NCI-H510A treated with DMSO at 0.1 percent for 48 hours (cell line): ENCODE results near the gene MT1M.
"Not testable (repeated sequence)": the region's sequence is repeated elsewhere in the genome, so short reads cannot be mapped to it uniquely, and the experiment has no call there.

Experiments used
- DNase-seq: peaks from one replicate; lab custom pipeline; 2025; lab: John Stamatoyannopoulos, UW

Gene MT1M

DNA sequence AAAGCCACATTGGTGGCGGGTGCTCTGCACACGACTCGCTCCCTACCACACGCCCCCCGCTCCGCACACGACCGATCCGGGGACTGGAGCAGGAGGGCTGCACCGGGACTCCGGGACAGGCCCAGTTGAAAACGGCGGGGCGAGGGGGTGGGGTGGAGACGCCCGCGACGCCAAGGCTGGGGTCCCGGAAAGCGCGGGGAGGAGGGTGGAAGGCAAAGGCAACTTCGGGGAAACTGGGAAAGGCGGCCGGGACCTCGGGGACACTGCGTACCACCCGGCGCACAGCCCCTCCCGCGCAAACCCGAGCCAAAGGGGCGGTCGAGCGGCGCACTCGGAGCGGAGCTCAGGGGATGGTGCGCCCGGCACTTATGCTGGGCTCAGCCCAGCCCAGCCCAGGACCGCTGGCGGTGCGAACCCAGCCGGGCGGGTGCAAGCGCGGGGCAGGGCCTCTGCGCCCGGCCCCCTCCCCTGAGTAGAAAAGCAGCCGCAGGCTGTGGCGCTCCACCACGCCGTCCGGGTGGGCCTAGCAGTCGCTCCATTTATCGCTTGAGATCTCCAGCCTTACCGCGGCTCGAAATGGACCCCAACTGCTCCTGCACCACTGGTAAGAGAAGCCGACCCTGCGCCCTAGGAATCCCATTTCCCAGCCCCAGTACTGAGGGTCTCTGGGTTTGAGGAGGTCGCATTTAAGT, at the start of gene MT1M:
MT1M (plus strand) TSS at position 504 of the 692 bp plus-strand sequence; CDS start at position 577, 73 bp downstream.
- peak; percentile 24 for DNase-seq

DNA sequence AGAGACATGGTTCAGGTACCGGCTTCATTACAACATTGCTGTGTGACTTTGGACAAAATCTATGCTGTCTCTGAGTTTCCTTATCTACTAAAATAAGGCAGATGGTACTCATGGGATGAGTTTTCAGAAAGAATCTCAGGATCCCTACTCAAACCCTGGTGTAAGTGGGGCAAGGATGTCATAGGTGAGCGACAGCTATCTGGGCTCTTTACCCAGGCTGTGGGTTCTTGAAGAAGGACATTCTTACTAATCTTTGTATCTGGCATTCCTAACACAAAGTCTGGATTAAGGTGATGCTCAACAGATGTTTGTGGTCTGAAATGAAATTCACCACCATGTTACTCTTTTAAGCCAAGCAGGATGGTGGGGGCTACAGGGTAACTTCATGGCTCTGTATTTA, 49.5 kb upstream of the MT1M start:
- not testable (repeated sequence) for DNase-seq

- DNase-seq, result no peak
These were observed 48.9 kb upstream of the MT1M start for GRCh38 chr16:56583351-56584168.

- no peak for DNase-seq
These were observed 48.2 kb upstream of the MT1M start for GRCh38 chr16:56584276-56584675.

GRCh38 chr16:56588781-56589140, 43.7 kb upstream of the MT1M start:
- no peak for DNase-seq

DNA sequence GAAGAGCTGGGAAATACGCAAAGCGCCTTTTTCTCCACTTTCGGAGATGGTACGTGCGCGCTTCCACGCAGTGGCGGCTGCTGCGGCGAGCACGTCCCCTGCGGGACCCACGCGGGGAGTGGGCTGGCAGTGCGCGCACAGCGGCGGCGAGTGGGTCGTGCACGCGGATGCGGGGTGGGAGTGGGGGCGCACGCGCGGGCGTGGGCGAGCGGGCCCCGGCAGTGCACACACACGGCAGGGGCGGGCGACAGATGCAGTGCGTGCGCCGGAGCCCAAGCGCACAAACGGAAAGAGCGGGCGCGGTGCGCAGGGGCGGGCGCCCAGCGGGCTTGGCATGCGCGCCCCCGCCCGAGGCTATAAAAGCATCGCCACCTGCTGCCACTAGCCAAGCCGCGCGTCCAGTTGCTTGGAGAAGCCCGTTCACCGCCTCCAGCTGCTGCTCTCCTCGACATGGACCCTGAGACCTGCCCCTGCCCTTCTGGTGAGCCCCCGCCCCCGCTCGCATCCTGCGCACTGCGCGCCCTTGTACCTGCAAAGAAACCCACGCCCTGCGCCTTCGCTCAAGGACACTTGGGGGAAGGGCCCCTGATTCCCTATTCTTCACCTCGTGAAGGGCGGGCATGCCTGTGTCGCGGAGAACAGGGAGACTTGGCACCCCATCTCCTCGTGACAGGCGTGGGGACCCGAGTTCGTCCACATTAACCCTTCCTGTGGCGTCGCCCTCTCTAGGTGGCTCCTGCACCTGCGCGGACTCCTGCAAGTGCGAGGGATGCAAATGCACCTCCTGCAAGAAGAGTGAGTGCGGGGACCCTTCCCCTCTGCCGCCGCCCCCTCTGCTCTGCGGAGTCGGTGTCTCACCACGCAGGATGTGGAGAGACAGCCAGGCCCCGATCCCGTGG, 43.1 kb upstream of the MT1M start, which contains the start of gene MT3:
MT3 (plus strand) TSS at position 388 of the 899 bp plus-strand sequence; CDS start at position 451, 63 bp downstream.
- DNase-seq, result peak; percentile 57

DNA sequence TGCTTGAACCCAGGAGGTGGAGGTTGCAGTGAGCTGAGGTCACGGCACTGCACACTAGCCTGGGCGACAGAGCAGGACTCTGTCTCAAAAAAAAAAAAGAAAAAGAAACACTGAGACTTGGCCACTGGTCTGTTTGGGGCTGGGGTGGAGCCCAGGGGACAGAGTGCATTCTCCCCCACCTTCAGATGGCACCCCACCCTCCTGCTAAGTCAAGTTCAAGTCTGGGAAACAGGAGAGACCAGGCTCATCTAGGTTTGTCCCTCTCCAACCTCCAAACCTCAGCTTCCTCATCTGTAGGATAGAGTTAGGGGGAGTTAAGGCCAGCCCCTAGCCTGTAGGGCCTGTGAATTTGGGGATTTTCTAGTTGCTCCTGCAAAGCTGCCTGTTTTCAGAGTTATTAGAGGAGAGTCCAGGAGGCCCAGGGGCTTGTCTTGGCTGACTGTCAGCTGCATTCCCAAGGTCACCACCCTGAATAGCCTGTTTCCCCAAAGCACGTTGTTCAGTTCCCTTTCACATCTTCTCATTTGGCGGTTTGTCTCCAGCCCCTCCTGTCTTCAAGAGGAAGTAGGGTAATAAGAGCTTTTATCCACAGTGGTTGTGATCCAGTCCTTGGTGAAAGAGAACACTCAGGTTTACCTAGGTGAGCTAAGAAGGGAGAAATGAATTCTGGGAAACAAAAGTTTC, 40.9 kb upstream of the MT1M start:
- DNase-seq, result no peak

DNA sequence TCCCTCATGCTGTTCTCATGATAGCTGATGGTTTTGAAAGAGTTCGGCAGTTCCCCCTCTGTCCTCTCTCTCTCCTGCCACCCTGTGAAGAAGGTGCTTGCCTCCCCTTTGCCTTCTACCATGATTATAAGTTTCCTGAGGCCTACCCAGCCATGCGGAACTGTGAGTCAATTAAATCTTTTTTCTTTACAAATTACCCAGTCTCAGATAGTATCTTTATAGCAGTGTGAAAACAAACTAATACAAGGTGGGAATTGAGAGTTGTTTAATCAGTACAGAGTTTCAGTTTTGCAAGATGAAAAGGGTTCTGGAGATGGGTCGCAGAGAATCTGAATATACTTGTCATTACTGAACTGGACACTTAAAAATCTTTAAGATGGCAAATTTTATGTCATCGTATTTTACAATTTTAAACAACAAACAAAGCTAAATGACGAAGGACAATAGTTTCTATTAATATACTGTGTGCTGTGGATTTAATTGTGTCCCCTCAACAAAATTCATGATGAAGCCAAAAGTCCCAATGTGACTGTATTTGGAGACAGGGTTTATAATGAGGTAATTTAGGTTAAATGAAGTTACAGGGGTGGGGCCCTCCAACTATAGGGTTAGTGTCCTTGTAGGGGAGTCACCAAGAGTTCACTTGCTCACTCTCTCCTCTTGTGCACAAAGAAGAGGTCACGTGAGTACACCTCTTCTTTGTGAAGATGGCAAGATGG, 38.7 kb upstream of the MT1M start:
- DNase-seq, result no peak

GRCh38 chr16:56594292-56594619, 38.2 kb upstream of the MT1M start:
- DNase-seq, result no peak

GRCh38 chr16:56600398-56600999, 32.0 kb upstream of the MT1M start:
- peak; percentile 24 for DNase-seq

- no peak for DNase-seq
These were observed 31.1 kb upstream of the MT1M start for GRCh38 chr16:56601325-56601724.

- peak; percentile 43 for DNase-seq
These were observed 28.9 kb upstream of the MT1M start for GRCh38 chr16:56603589-56603988.

DNA sequence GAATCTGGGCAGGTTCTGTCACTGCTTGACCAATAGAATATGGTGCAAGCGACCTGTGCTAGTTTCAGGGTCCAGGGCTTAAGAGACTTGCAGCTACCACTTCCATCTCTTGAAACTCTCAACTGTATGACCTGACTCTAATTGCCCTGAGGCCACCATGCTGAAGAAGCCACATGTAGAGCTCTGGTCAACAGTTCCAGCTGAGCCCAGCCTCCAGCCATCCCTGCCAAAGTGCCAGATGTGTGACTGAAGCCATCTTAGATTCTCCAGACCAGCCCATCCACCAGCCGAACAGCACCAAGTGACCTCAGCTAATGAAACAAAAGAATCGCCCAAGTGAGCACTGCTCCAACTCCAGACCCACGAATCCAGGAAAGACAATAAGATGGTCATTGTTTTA, 27.5 kb upstream of the MT1M start:
- no peak for DNase-seq

- DNase-seq, result no peak
These were observed 27.0 kb upstream of the MT1M start for GRCh38 chr16:56605475-56605874.

GRCh38 chr16:56606071-56606475, 26.4 kb upstream of the MT1M start:
- DNase-seq, result no peak

DNA sequence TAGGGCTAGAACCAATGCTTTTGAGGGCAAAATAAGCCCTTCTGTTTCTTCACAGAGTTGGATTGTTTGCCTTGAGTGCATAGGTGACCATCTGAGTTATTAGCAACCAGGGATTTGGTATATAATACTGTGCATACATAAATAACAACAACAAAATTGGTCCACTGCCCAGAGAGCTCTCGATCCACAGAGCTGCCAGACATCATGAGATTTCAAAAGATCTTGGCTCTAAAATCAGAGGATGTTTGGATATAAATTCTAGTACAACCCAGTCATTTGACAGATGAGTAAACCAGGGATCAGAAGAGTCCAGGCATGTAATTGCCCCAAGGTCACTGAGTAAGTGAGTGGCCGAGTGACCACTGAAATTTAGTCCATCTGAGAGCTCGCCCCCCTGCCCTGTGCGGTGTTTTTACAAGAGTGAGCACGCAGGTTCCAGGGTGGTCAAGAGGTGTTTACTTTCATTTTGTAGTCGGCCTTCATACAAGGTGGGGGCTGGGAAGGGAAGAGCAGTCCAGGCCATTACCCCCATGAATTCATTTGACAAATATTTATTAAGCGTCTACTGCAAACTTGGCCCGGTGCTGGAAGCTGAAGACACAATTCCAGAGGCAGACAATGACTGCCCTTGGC, 25.9 kb upstream of the MT1M start:
- no peak for DNase-seq

DNA sequence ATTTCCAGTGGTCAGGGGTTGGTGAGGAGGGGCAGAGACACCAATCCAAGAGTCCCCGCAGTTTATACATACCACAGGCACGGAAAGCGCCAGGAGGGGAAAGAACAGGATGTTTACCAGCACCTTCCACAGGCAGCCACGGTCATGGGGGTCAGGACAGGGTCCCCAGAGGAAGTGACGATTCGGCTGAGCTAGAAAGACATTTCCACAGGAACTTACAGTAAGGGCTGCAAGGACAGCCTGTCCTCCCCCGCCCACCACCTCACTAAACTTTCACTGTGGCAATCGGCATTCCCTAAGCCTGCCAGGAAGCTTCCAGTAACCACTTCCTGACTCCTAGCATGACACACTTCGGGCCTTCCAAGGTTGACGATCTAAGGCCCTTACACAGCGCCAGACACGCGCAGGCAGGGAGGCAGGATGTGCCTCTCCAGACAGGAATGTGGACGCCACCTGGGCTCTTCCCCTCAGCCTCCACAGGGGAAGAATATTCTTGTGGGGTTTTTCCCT, 25.3 kb upstream of the MT1M start:
- peak; percentile 6 for DNase-seq

DNA sequence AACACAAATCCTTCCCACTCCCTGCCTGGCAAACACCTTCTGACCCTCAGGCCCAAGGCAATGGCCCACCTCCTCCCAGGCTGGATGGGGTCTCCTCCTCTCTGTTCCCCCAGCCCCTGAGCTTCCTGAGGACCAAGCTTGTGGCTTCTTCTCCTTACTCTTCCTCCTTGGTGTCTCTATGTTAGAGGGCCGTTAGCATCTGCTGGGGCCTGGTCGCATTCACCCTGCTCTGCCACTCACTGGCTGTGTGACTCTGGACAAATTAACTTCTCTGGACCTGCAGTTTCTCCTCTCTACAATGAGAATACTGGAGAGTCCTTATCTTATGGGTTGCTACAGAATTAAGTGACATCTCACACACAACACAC, 24.8 kb upstream of the MT1M start:
- no peak for DNase-seq

DNA sequence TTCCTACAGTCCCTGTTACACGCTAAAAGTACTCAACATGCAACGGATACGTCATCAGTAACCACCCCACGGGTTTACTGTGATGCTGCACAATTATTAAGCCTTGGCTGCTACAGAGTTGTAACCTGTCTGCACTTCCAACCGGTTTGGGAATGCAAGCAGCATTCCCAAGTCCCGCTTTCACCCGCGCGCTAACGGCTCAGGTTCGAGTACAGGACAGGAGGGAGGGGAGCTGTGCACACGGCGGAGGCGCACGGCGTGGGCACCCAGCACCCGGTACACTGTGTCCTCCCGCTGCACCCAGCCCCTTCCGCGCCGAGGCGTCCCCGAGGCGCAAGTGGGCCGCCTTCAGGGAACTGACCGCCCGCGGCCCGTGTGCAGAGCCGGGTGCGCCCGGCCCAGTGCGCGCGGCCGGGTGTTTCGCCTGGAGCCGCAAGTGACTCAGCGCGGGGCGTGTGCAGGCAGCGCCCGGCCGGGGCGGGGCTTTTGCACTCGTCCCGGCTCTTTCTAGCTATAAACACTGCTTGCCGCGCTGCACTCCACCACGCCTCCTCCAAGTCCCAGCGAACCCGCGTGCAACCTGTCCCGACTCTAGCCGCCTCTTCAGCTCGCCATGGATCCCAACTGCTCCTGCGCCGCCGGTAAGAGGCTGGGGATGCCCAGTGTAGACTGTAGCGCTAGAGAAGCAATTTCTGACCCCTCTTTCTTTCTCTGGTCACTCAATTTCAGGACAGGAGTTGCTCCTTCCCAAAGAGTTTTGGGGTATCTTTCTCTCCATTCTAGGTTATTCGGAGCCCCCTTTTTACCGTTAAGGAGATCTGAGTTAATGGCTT, 24.2 kb upstream of the MT1M start, which contains the start of gene MT2A:
MT2A (plus strand) TSS at position 542 of the 833 bp plus-strand sequence; CDS start at position 614, 72 bp downstream.
- DNase-seq, result peak; percentile 92
